GM23338 (cell line): ENCODE measurements around the gene ST3GAL2. TPM values are rescaled to one million over a fixed set of nuclear protein-coding genes. Genes with fewer than 3 reads are reported as not detected.

ENCODE experiments used
- ATAC-seq: fragments of 200-7000 bp; cut with Tn5 transposase; 3 replicates; pipeline ENCODE4 v1.9.1; 2020
- DNase-seq: peaks from one replicate; pipeline ENCODE4 v3.0.0-alpha.2; 2015; ENCODE audit warnings: low spot score
- H2AFZ ChIP-seq: fragments of 200-600 bp; sonication (generic); 2 replicates; pipeline ENCODE4 v1.8.0; 2016; ENCODE audit warnings: antibody characterized with exemption, mild to moderate bottlenecking, moderate library complexity
- H3F3A ChIP-seq: fragments of 200-600 bp; sonication (generic); replicated peaks from 2 replicates; pipeline ENCODE4 v1.8.0; 2017; ENCODE audit warnings: antibody characterized with exemption, mixed run types, low read depth
- H3K27ac ChIP-seq: fragments of 200-600 bp; sonication (generic); 2 replicates; pipeline ENCODE4 v1.6.1; 2016; ENCODE audit warnings: low read depth
- H3K27me3 ChIP-seq: fragments of 200-600 bp; sonication (generic); 2 replicates; pipeline ENCODE4 v1.8.0; 2016; ENCODE audit warnings: mild to moderate bottlenecking, mixed run types, moderate library complexity; ENCODE audit not compliant: insufficient read depth
- H3K36me3 ChIP-seq: fragments of 200-600 bp; sonication (generic); 2 replicates; pipeline ENCODE4 v1.8.0; 2016; ENCODE audit warnings: mild to moderate bottlenecking; ENCODE audit not compliant: insufficient read depth
- H3K4me1 ChIP-seq: fragments of 200-600 bp; sonication (generic); 2 replicates; pipeline ENCODE4 v1.8.0; 2016; ENCODE audit warnings: mild to moderate bottlenecking, moderate library complexity; ENCODE audit not compliant: insufficient read depth
- H3K4me2 ChIP-seq: fragments of 200-600 bp; sonication (generic); 2 replicates; pipeline ENCODE4 v1.7.1; 2017; ENCODE audit warnings: mixed run types
- H3K4me3 ChIP-seq: fragments of 200-600 bp; sonication (generic); 2 replicates; pipeline ENCODE4 v1.6.1; 2016; ENCODE audit warnings: mixed run types
- H3K79me2 ChIP-seq: fragments of 200-600 bp; sonication (generic); replicated peaks from 2 replicates; pipeline ENCODE4 v1.8.0; 2017; ENCODE audit warnings: mild to moderate bottlenecking; ENCODE audit not compliant: insufficient read depth
- H3K9me2 ChIP-seq: fragments of 200-600 bp; sonication (generic); 2 replicates; pipeline ENCODE4 v1.8.0; 2017; ENCODE audit not compliant: insufficient read depth
- H4K20me1 ChIP-seq: fragments of 200-600 bp; sonication (generic); replicated peaks from 2 replicates; pipeline ENCODE4 v1.8.0; 2017; ENCODE audit warnings: mild to moderate bottlenecking; ENCODE audit not compliant: insufficient read depth
- H3K27ac Mint-ChIP-seq: 2 replicates; pipeline ENCODE4 v1.8.0; 2020; ENCODE audit warnings: inconsistent platforms, mild to moderate bottlenecking, moderate library complexity, mixed read lengths
- H3K27me3 Mint-ChIP-seq: 3 replicates; pipeline ENCODE4 v1.8.0; 2022; ENCODE audit warnings: low read depth, mild to moderate bottlenecking, moderate library complexity, mixed read lengths, inconsistent platforms; ENCODE audit not compliant: insufficient read depth, poor library complexity
- H3K36me3 Mint-ChIP-seq: 3 replicates; pipeline ENCODE4 v1.8.0; 2021; ENCODE audit warnings: low read depth, mild to moderate bottlenecking, inconsistent platforms, moderate library complexity, mixed read lengths
- H3K4me1 Mint-ChIP-seq: 3 replicates; pipeline ENCODE4 v1.8.0; 2020; ENCODE audit warnings: mild to moderate bottlenecking, inconsistent platforms, mixed read lengths
- H3K4me3 Mint-ChIP-seq: 3 replicates; pipeline ENCODE4 v1.8.0; 2021; ENCODE audit warnings: moderate library complexity, mild to moderate bottlenecking, inconsistent platforms, mixed read lengths
- H3K9me3 Mint-ChIP-seq: 3 replicates; pipeline ENCODE4 v1.8.0; 2020; ENCODE audit warnings: moderate library complexity, mild to moderate bottlenecking, inconsistent platforms, mixed read lengths
- POLR2AphosphoS5 ChIP-seq: IDR thresholded peaks from 2 replicates; pipeline ENCODE4 v1.6.1; 2016; ENCODE audit warnings: antibody characterized with exemption, low read depth
- ZNF331 ChIP-seq: fragments of 250-450 bp; sonication (Bioruptor Pico); IDR thresholded peaks from 2 replicates; pipeline ENCODE4 v1.5.0; 2020; ENCODE audit warnings: low read depth, mild to moderate bottlenecking, moderate library complexity
- polyA plus RNA-seq: library from polyadenylated mRNA; unstranded; fragments of >200 nt; fragmentation: Nextera tagmentation; extraction: Ambion mirVana; gene quantifications from 2 replicates; pipeline ENCODE4 v1.2.1, GENCODE V29; 2016
- total RNA-seq: library from RNA; depleted of rRNA; stranded (reverse); fragments of >200 nt; shearing (Covaris generic); gene quantifications from 2 replicates; pipeline ENCODE4 v1.2.3, GENCODE V29; 2014
- TF ChIP-seq, protein P1 (sequence below), 2 experiments: fragments of 200-600 bp in 1 of 2; sonication (generic) in 1 of 2; conservative IDR thresholded peaks; 2 replicates each; pipeline versions ENCODE4 v1.5.1 to v1.6.1; 2016 to 2017; ENCODE audit warnings: antibody characterized with exemption in 2 of 2, low read depth in 2 of 2, mild to moderate bottlenecking in 2 of 2, moderate library complexity in 1 of 2
- TF ChIP-seq, protein P2 (sequence below): IDR thresholded peaks from one replicate; pipeline ENCODE4 v1.6.1; 2018; ENCODE audit warnings: antibody characterized with exemption; ENCODE audit not compliant: unreplicated experiment
- TF ChIP-seq, protein P3 (sequence below): fragments of 250-450 bp; sonication (Bioruptor Pico); IDR thresholded peaks from 2 replicates; pipeline ENCODE4 v1.5.0; 2020; ENCODE audit warnings: mild to moderate bottlenecking, moderate library complexity

ST3GAL2 gene
- total and polyA plus RNA-seq, 2 experiments from 2014 or later: 12.3 to 39.8 TPM

DNA sequence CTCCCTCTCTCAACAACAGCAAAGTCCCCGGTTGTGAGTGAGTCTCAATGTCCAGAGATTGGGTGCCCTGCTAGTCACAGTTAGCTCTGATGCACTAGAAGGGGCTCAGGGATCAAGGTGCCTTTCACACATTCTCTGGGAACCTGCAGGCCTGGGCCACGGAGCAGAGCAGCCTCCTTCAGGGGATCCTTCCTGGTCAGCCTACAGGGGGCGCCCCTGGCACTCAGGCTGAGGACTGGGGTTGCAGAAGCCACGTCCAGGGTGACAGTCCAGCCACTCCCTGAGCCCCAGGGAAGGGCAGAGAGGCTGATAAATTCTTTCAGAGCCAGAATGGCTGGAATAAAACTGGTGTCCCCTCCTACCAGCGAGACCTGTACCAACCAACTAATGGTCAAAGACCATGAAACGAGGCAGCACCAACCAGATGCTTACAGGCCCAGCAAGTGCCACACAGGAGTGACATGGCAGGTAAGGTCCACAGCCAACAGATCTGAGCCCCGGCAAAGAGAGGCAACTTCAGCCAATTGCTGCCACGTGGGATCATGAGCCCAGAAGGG lies 43.5 kb downstream of the ST3GAL2 start:
- H3F3A ChIP-seq: no peaks in the 10 kb centered on the region; the same call in none of the 2 replicates
- DNase-seq (peak; percentile 90), ATAC-seq (peak; percentile 99)
- H4K20me1 ChIP-seq: no peaks in the 10 kb centered on the region; the same call in 1 of the 2 replicates
- no peaks in the 10 kb centered on the region for H3K4me1 ChIP-seq
- TF ChIP-seq, protein P1, sequence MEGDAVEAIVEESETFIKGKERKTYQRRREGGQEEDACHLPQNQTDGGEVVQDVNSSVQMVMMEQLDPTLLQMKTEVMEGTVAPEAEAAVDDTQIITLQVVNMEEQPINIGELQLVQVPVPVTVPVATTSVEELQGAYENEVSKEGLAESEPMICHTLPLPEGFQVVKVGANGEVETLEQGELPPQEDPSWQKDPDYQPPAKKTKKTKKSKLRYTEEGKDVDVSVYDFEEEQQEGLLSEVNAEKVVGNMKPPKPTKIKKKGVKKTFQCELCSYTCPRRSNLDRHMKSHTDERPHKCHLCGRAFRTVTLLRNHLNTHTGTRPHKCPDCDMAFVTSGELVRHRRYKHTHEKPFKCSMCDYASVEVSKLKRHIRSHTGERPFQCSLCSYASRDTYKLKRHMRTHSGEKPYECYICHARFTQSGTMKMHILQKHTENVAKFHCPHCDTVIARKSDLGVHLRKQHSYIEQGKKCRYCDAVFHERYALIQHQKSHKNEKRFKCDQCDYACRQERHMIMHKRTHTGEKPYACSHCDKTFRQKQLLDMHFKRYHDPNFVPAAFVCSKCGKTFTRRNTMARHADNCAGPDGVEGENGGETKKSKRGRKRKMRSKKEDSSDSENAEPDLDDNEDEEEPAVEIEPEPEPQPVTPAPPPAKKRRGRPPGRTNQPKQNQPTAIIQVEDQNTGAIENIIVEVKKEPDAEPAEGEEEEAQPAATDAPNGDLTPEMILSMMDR (conservative IDR thresholded peaks at IDR 0.05; ENCODE audit: low read depth in 2 of 2): peak; percentile 90 to 98
- TF ChIP-seq, protein P2, sequence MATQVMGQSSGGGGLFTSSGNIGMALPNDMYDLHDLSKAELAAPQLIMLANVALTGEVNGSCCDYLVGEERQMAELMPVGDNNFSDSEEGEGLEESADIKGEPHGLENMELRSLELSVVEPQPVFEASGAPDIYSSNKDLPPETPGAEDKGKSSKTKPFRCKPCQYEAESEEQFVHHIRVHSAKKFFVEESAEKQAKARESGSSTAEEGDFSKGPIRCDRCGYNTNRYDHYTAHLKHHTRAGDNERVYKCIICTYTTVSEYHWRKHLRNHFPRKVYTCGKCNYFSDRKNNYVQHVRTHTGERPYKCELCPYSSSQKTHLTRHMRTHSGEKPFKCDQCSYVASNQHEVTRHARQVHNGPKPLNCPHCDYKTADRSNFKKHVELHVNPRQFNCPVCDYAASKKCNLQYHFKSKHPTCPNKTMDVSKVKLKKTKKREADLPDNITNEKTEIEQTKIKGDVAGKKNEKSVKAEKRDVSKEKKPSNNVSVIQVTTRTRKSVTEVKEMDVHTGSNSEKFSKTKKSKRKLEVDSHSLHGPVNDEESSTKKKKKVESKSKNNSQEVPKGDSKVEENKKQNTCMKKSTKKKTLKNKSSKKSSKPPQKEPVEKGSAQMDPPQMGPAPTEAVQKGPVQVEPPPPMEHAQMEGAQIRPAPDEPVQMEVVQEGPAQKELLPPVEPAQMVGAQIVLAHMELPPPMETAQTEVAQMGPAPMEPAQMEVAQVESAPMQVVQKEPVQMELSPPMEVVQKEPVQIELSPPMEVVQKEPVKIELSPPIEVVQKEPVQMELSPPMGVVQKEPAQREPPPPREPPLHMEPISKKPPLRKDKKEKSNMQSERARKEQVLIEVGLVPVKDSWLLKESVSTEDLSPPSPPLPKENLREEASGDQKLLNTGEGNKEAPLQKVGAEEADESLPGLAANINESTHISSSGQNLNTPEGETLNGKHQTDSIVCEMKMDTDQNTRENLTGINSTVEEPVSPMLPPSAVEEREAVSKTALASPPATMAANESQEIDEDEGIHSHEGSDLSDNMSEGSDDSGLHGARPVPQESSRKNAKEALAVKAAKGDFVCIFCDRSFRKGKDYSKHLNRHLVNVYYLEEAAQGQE: no peak
- no peaks in the 10 kb centered on the region for H3K27me3 ChIP-seq
- no peak overlapping the region for H3K4me3 ChIP-seq
- no peak overlapping the region for H3K4me2 ChIP-seq
- Mint-ChIP-seq H3K4me3 (no peak overlapping the region), H3K4me1 (0 out of 3 replicates have a peak, but pooled peaks cover under 1% of the 10 kb centered on the region), H3K27ac (no peak overlapping the region), H3K9me3 (no peaks in the 10 kb centered on the region), H3K36me3 (peaks cover 8% of the 10 kb centered on the region), H3K27me3 (peaks cover 5% of the 10 kb centered on the region)
- no peak overlapping the region; the same call in 1 of the 2 replicates for H3K27ac ChIP-seq
- no peaks in the 10 kb centered on the region for H3K79me2 ChIP-seq
- H2AFZ ChIP-seq: no peak overlapping the region
- no peaks in the 10 kb centered on the region for H3K9me2 ChIP-seq
- peaks cover 6% of the 10 kb centered on the region; the same call in 1 of the 2 replicates for H3K36me3 ChIP-seq

DNA sequence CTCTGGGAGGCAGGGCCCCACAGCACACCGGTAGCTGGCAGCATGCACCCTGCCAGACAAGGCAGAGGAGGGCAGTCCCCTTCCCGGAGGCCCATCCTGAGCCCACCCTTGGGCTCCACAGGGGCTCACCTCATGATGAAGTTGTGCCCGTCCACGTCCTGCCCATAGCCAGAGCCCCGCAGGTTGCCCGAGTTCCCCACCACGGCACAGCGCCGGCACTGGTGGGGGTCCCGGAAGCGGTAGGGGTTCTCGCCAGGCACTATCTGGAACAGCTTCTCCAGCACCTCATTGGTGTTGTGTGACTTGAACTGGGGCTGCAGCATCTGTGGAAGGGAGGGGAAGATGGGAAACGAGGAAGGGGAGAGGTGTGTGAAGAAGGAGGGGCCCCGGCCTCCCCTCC lies 44.0 kb downstream of the ST3GAL2 start:
- Histone ChIP-seq H2AFZ (no peak overlapping the region), H3K27me3 (no peaks in the 10 kb centered on the region), H4K20me1 (no peaks in the 10 kb centered on the region; the same call in 1 of the 2 replicates), H3K9me2 (no peaks in the 10 kb centered on the region), H3K4me1 (no peaks in the 10 kb centered on the region), H3K79me2 (no peaks in the 10 kb centered on the region), H3K4me2 (no peak overlapping the region), H3K36me3 (peaks cover 6% of the 10 kb centered on the region; the same call in 1 of the 2 replicates), H3K27ac (no peak overlapping the region; the same call in 1 of the 2 replicates), H3K4me3 (no peak overlapping the region), H3F3A (no peaks in the 10 kb centered on the region; the same call in none of the 2 replicates)
- H3K9me3 Mint-ChIP-seq: no peaks in the 10 kb centered on the region
- H3K4me3 Mint-ChIP-seq: no peak overlapping the region
- H3K4me1 Mint-ChIP-seq: no peaks in the 10 kb centered on the region
- peaks cover 9% of the 10 kb centered on the region for H3K27me3 Mint-ChIP-seq
- no peak overlapping the region for H3K27ac Mint-ChIP-seq
- DNase-seq (no peak), ATAC-seq (no peak)
- H3K36me3 Mint-ChIP-seq: peaks cover 13% of the 10 kb centered on the region
- TF ChIP-seq POLR2AphosphoS5 (no peak), ZNF331 (CRISPR knock-in tag) (no peak)
- TF ChIP-seq, protein P3, sequence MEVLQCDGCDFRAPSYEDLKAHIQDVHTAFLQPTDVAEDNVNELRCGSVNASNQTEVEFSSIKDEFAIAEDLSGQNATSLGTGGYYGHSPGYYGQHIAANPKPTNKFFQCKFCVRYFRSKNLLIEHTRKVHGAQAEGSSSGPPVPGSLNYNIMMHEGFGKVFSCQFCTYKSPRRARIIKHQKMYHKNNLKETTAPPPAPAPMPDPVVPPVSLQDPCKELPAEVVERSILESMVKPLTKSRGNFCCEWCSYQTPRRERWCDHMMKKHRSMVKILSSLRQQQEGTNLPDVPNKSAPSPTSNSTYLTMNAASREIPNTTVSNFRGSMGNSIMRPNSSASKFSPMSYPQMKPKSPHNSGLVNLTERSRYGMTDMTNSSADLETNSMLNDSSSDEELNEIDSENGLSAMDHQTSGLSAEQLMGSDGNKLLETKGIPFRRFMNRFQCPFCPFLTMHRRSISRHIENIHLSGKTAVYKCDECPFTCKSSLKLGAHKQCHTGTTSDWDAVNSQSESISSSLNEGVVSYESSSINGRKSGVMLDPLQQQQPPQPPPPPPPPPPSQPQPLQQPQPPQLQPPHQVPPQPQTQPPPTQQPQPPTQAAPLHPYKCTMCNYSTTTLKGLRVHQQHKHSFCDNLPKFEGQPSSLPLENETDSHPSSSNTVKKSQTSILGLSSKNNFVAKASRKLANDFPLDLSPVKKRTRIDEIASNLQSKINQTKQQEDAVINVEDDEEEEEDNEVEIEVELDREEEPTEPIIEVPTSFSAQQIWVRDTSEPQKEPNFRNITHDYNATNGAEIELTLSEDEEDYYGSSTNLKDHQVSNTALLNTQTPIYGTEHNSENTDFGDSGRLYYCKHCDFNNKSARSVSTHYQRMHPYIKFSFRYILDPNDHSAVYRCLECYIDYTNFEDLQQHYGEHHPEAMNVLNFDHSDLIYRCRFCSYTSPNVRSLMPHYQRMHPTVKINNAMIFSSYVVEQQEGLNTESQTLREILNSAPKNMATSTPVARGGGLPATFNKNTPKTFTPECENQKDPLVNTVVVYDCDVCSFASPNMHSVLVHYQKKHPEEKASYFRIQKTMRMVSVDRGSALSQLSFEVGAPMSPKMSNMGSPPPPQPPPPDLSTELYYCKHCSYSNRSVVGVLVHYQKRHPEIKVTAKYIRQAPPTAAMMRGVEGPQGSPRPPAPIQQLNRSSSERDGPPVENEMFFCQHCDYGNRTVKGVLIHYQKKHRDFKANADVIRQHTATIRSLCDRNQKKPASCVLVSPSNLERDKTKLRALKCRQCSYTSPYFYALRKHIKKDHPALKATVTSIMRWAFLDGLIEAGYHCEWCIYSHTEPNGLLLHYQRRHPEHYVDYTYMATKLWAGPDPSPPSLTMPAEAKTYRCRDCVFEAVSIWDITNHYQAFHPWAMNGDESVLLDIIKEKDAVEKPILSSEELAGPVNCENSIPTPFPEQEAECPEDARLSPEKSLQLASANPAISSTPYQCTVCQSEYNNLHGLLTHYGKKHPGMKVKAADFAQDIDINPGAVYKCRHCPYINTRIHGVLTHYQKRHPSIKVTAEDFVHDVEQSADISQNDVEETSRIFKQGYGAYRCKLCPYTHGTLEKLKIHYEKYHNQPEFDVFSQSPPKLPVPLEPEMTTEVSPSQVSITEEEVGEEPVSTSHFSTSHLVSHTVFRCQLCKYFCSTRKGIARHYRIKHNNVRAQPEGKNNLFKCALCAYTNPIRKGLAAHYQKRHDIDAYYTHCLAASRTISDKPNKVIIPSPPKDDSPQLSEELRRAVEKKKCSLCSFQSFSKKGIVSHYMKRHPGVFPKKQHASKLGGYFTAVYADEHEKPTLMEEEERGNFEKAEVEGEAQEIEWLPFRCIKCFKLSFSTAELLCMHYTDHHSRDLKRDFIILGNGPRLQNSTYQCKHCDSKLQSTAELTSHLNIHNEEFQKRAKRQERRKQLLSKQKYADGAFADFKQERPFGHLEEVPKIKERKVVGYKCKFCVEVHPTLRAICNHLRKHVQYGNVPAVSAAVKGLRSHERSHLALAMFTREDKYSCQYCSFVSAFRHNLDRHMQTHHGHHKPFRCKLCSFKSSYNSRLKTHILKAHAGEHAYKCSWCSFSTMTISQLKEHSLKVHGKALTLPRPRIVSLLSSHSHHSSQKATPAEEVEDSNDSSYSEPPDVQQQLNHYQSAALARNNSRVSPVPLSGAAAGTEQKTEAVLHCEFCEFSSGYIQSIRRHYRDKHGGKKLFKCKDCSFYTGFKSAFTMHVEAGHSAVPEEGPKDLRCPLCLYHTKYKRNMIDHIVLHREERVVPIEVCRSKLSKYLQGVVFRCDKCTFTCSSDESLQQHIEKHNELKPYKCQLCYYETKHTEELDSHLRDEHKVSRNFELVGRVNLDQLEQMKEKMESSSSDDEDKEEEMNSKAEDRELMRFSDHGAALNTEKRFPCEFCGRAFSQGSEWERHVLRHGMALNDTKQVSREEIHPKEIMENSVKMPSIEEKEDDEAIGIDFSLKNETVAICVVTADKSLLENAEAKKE (CRISPR knock-in tag): no peak
